ENCODE measurements around the gene IL3.

The IL3 gene

GRCh38 chr5:132060501-132061161, at the start of gene IL3:
IL3 (plus strand) TSS chr5:132060655; CDS start chr5:132060707, 52 bp downstream.
- DNase-seq (ENCODE audit: insufficient read length, low spot score): no peak
- TF ChIP-seq CTCF (IDR thresholded peaks at IDR 0.05; ENCODE audit: insufficient read depth, missing control alignments): no peak
- no peak for FAIRE-seq

GRCh38 chr5:132010989-132011621, 49.4 kb upstream of the IL3 start:
- DNase-seq (ENCODE audit: insufficient read length, low spot score): no peak
- FAIRE-seq: no peak
- TF ChIP-seq CTCF (IDR thresholded peaks at IDR 0.05; ENCODE audit: insufficient read depth, missing control alignments): no peak

GRCh38 chr5:132011622-132012343, 48.7 kb upstream of the IL3 start, which contains the start of gene ACSL6:
ACSL6 (minus strand) TSS chr5:132011658; CDS start chr5:132011553, 105 bp downstream.
- FAIRE-seq: no peak
- TF ChIP-seq CTCF (IDR thresholded peaks at IDR 0.05; ENCODE audit: insufficient read depth, missing control alignments): no peak
- peak; percentile 45 for DNase-seq (ENCODE audit: insufficient read length, low spot score)

GRCh38 chr5:132012371-132013005, 48.0 kb upstream of the IL3 start:
- DNase-seq (ENCODE audit: insufficient read length, low spot score) (no peak), FAIRE-seq (no peak)
- TF ChIP-seq CTCF (IDR thresholded peaks at IDR 0.05; ENCODE audit: insufficient read depth, missing control alignments): no peak

GRCh38 chr5:132013006-132013689, 47.3 kb upstream of the IL3 start:
- FAIRE-seq (no peak), DNase-seq (ENCODE audit: insufficient read length, low spot score) (no peak)
- TF ChIP-seq CTCF (IDR thresholded peaks at IDR 0.05; ENCODE audit: insufficient read depth, missing control alignments): no peak

GRCh38 chr5:132013711-132014110, 46.7 kb upstream of the IL3 start:
- TF ChIP-seq CTCF (IDR thresholded peaks at IDR 0.05; ENCODE audit: insufficient read depth, missing control alignments): no peak
- DNase-seq (ENCODE audit: insufficient read length, low spot score) (no peak), FAIRE-seq (no peak)

All from D721Med (cell line).